ENCODE measurements around the gene ABCA1.

The ABCA1 gene

GRCh38 chr9:104750185-104750767 is 177.7 kb downstream of the ABCA1 start:
- DNase-seq: no peak

- peak; percentile 37 for DNase-seq
Measured at GRCh38 chr9:104748359-104749031, 179.5 kb downstream of the ABCA1 start.

GRCh38 chr9:104747565-104748358 is 180.2 kb downstream of the ABCA1 start, which contains the start of gene NIPSNAP3A:
NIPSNAP3A (plus strand) TSS chr9:104747683; CDS start chr9:104747793, 110 bp downstream.
- DNase-seq: peak; percentile 75

- no peak for DNase-seq
Measured at GRCh38 chr9:104747245-104747564, 180.8 kb downstream of the ABCA1 start.

- DNase-seq: no peak
Measured at GRCh38 chr9:104746798-104747197, 181.2 kb downstream of the ABCA1 start.

GRCh38 chr9:104746285-104746684 is 181.7 kb downstream of the ABCA1 start:
- DNase-seq: no peak

GRCh38 chr9:104745852-104746251 is 182.1 kb downstream of the ABCA1 start:
- no peak for DNase-seq

- DNase-seq: peak; percentile 75
Measured at GRCh38 chr9:104743376-104743985, 184.5 kb downstream of the ABCA1 start.

- DNase-seq: peak; percentile 80
Measured at GRCh38 chr9:104740621-104741020, 187.3 kb downstream of the ABCA1 start.

- no peak for DNase-seq
Measured at GRCh38 chr9:104738452-104738851, 189.5 kb downstream of the ABCA1 start.
